SK-N-SH treated with all-trans-retinoic acid at 6 μM for 48 hours (cell line): ENCODE results near the gene FEV.
"Not testable (repeated sequence)": the region's sequence is repeated elsewhere in the genome, so short reads cannot be mapped to it uniquely, and the experiment has no call there.

Experiments used
- ATAC-seq: fragments of 200-7000 bp; cut with Tn5 transposase; 3 replicates; pipeline ENCODE4 v1.9.1; 2020; ENCODE audit warnings: mild to moderate bottlenecking, moderate library complexity
- ARNTL ChIP-seq: fragments of 450-650 bp; formaldehyde crosslinking; IDR thresholded peaks from 2 replicates; pipeline ENCODE4 v1.5.0; 2020; ENCODE audit warnings: low read depth, mild to moderate bottlenecking, moderate library complexity, borderline replicate concordance
- BACH2 ChIP-seq: fragments of 250-450 bp; sonication (Bioruptor Pico); IDR thresholded peaks from 2 replicates; pipeline ENCODE4 v1.9.0; 2021; ENCODE audit warnings: mild to moderate bottlenecking, borderline replicate concordance
- CSDC2 ChIP-seq: fragments of 250-450 bp; sonication (Bioruptor Pico); IDR thresholded peaks from 2 replicates; pipeline ENCODE4 v1.5.0; 2020; ENCODE audit warnings: mild to moderate bottlenecking, moderate library complexity
- CSRNP3 ChIP-seq: fragments of 250-450 bp; sonication (Bioruptor Pico); IDR thresholded peaks from 2 replicates; pipeline ENCODE4 v1.5.1; 2021; ENCODE audit warnings: mild to moderate bottlenecking, moderate library complexity
- GLIS3 ChIP-seq: fragments of 250-450 bp; sonication (Bioruptor Pico); IDR thresholded peaks from 2 replicates; pipeline ENCODE4 v1.5.0; 2020; ENCODE audit warnings: mild to moderate bottlenecking, moderate library complexity
- ISL1 ChIP-seq: fragments of 250-450 bp; sonication (Bioruptor Pico); IDR thresholded peaks from 2 replicates; pipeline ENCODE4 v2.1.2; 2022; ENCODE audit warnings: mild to moderate bottlenecking, moderate library complexity
- OSR1 ChIP-seq: fragments of 250-450 bp; sonication (Bioruptor Pico); IDR thresholded peaks from 2 replicates; pipeline ENCODE4 v1.8.0; 2022; ENCODE audit warnings: moderate library complexity, mild to moderate bottlenecking, inconsistent platforms
- PATZ1 ChIP-seq: fragments of 250-450 bp; sonication (Bioruptor Pico); IDR thresholded peaks from 2 replicates; pipeline ENCODE4 v1.8.0; 2020; ENCODE audit warnings: mild to moderate bottlenecking, moderate library complexity, borderline replicate concordance
- POU6F1 ChIP-seq: fragments of 250-450 bp; sonication (Bioruptor Pico); IDR thresholded peaks from 2 replicates; pipeline ENCODE4 v1.8.0; 2021; ENCODE audit warnings: low read depth, mild to moderate bottlenecking, moderate library complexity, borderline replicate concordance
- RARB ChIP-seq: fragments of 250-450 bp; sonication (Bioruptor Pico); IDR thresholded peaks from 2 replicates; pipeline ENCODE4 v1.8.0; 2021; ENCODE audit warnings: mild to moderate bottlenecking, moderate library complexity
- SNAI2 ChIP-seq: fragments of 250-450 bp; sonication (Bioruptor Pico); IDR thresholded peaks from 2 replicates; pipeline ENCODE4 v1.5.0; 2020; ENCODE audit warnings: mild to moderate bottlenecking, moderate library complexity
- TCF4 ChIP-seq: fragments of 250-450 bp; sonication (Bioruptor Pico); IDR thresholded peaks from 2 replicates; pipeline ENCODE4 v1.8.0; 2021; ENCODE audit warnings: mild to moderate bottlenecking, moderate library complexity, borderline replicate concordance
- TSHZ2 ChIP-seq: fragments of 250-450 bp; sonication (Bioruptor Pico); IDR thresholded peaks from 2 replicates; pipeline ENCODE4 v1.5.0; 2020; ENCODE audit warnings: mild to moderate bottlenecking, moderate library complexity
- ZC3H10 ChIP-seq: fragments of 250-450 bp; sonication (Bioruptor Pico); IDR thresholded peaks from 2 replicates; pipeline ENCODE4 v1.5.1; 2021; ENCODE audit warnings: mild to moderate bottlenecking, moderate library complexity
- ZFP3 ChIP-seq: fragments of 250-450 bp; sonication (Bioruptor Pico); IDR thresholded peaks from 2 replicates; pipeline ENCODE4 v1.5.0; 2020; ENCODE audit warnings: mild to moderate bottlenecking, moderate library complexity
- ZFP30 ChIP-seq: fragments of 450-650 bp; formaldehyde crosslinking; IDR thresholded peaks from 2 replicates; pipeline ENCODE4 v1.5.0; 2022; ENCODE audit warnings: mild to moderate bottlenecking, moderate library complexity
- ZNF565 ChIP-seq: fragments of 450-650 bp; formaldehyde crosslinking; conservative IDR thresholded peaks from 2 replicates; pipeline ENCODE4 v1.5.0; 2020; ENCODE audit warnings: low read depth, mild to moderate bottlenecking, moderate library complexity
- ZNF8 ChIP-seq: fragments of 450-650 bp; formaldehyde crosslinking; IDR thresholded peaks from 2 replicates; pipeline ENCODE4 v1.5.0; 2020; ENCODE audit warnings: mild to moderate bottlenecking, moderate library complexity

Gene FEV

GRCh38 chr2:218952160-218952559 is 32.8 kb downstream of the FEV start (continued):
- no peak for TF ChIP-seq PATZ1 (CRISPR knock-in tag)
- no peak for TF ChIP-seq OSR1

GRCh38 chr2:218946621-218947020 is 38.4 kb downstream of the FEV start:
- no peak for ATAC-seq
- TF ChIP-seq ZFP3, result no peak
- TF ChIP-seq ARNTL, result no peak
- TF ChIP-seq CSDC2 (CRISPR knock-in tag), result no peak
- TF ChIP-seq ZFP30 (CRISPR knock-in tag), result no peak
- no peak for TF ChIP-seq TSHZ2 (CRISPR knock-in tag)
- TF ChIP-seq BACH2 (CRISPR knock-in tag), result no peak
- TF ChIP-seq ZNF565, result no peak
- TF ChIP-seq ISL1 (CRISPR knock-in tag), result no peak
- no peak for TF ChIP-seq SNAI2 (CRISPR knock-in tag)
- TF ChIP-seq ZNF8 (CRISPR knock-in tag), result no peak
- no peak for TF ChIP-seq OSR1
- no peak for TF ChIP-seq TCF4 (CRISPR knock-in tag)
- no peak for TF ChIP-seq ZC3H10
- TF ChIP-seq CSRNP3 (CRISPR knock-in tag), result no peak
- TF ChIP-seq GLIS3 (CRISPR knock-in tag), result no peak
- TF ChIP-seq POU6F1 (CRISPR knock-in tag), result no peak
- TF ChIP-seq, all 23 proteins: peak for 0

GRCh38 chr2:218944759-218945404 is 40.1 kb downstream of the FEV start:
- TF ChIP-seq ZC3H10 (no peak), RARB (CRISPR knock-in tag) (no peak), ISL1 (CRISPR knock-in tag) (no peak), TSHZ2 (CRISPR knock-in tag) (no peak)
- no peak for ATAC-seq

GRCh38 chr2:218931751-218932150 is 53.2 kb downstream of the FEV start:
- ATAC-seq, result not testable (repeated sequence)
